Neural cell (in vitro differentiated cells): ENCODE results near the gene MRPL42. TPM values are rescaled to one million over a fixed set of nuclear protein-coding genes. Genes with fewer than 3 reads are reported as not detected.

Source experiments
- H2AFZ ChIP-seq: fragments of 200-600, 300-800 bp; sonication (generic), shearing (Covaris generic); 2 replicates; pipeline ENCODE4 v1.6.0; 2014; ENCODE audit warnings: low read depth, mild to moderate bottlenecking, antibody characterized with exemption, low read length, moderate library complexity
- H3F3A ChIP-seq: fragments of 200-600 bp; shearing (Covaris generic); 2 replicates; pipeline ENCODE4 v1.6.1; 2016; ENCODE audit warnings: mild to moderate bottlenecking, moderate library complexity, mixed read lengths, antibody characterized with exemption, low read length; ENCODE audit not compliant: insufficient read depth, poor library complexity, severe bottlenecking
- H3K27ac ChIP-seq: fragments of 200-600, 300-800 bp; sonication (generic), shearing (Covaris generic); 2 replicates; pipeline ENCODE4 v1.5.1; 2014; ENCODE audit warnings: mild to moderate bottlenecking, low read length, moderate library complexity
- H3K27me3 ChIP-seq: fragments of 300-800, 200-600 bp; sonication (generic), shearing (Covaris generic); 2 replicates; pipeline ENCODE4 v1.6.0; 2014; ENCODE audit warnings: mild to moderate bottlenecking, low read depth, low read length, moderate library complexity; ENCODE audit not compliant: insufficient read depth
- H3K36me3 ChIP-seq: fragments of 300-800, 200-600 bp; sonication (generic), shearing (Covaris generic); 2 replicates; pipeline ENCODE4 v1.5.1; 2014; ENCODE audit warnings: mild to moderate bottlenecking, antibody characterized with exemption, low read length, moderate library complexity; ENCODE audit not compliant: insufficient read depth
- H3K4me2 ChIP-seq: fragments of 300-800, 200-600 bp; sonication (generic), shearing (Covaris generic); 2 replicates; pipeline ENCODE4 v1.6.0; 2014; ENCODE audit warnings: mild to moderate bottlenecking, low read length
- H3K4me3 ChIP-seq: fragments of 300-800, 200-600 bp; sonication (generic), shearing (Covaris generic); 2 replicates; pipeline ENCODE4 v1.5.1; 2014; ENCODE audit warnings: mild to moderate bottlenecking, low read length, moderate library complexity
- H3K79me2 ChIP-seq: fragments of 200-600 bp; shearing (Covaris generic); replicated peaks from 2 replicates; pipeline ENCODE4 v1.6.0; 2014; ENCODE audit warnings: mild to moderate bottlenecking, low read length, moderate library complexity; ENCODE audit not compliant: insufficient read depth
- H3K9ac ChIP-seq: fragments of 300-800, 200-600 bp; sonication (generic), shearing (Covaris generic); 2 replicates; pipeline ENCODE4 v1.6.1; 2016; ENCODE audit warnings: mild to moderate bottlenecking, low read length, mixed read lengths
- H3K9me2 ChIP-seq: fragments of 200-600 bp; shearing (Covaris generic); 2 replicates; pipeline ENCODE4 v1.6.1; 2016; ENCODE audit warnings: mild to moderate bottlenecking, low read length, mixed read lengths; ENCODE audit not compliant: insufficient read depth
- H3K9me3 ChIP-seq: fragments of 200-600, 300-800 bp; sonication (generic), shearing (Covaris generic); 2 replicates; pipeline ENCODE4 v1.6.1; 2016; ENCODE audit warnings: mild to moderate bottlenecking, mixed run types, low read length, moderate library complexity, mixed read lengths
- H4K20me1 ChIP-seq: fragments of 200-600 bp; shearing (Covaris generic); 2 replicates; pipeline ENCODE4 v1.6.1; 2016; ENCODE audit warnings: mild to moderate bottlenecking, mixed run types; ENCODE audit not compliant: insufficient read depth
- EP300 ChIP-seq: fragments of 450-650 bp; conservative IDR thresholded peaks from 2 replicates; pipeline ENCODE4 v1.6.1; 2014; ENCODE audit warnings: antibody characterized with exemption, mild to moderate bottlenecking, moderate library complexity; ENCODE audit not compliant: poor library complexity, severe bottlenecking
- EZH2 ChIP-seq: fragments of 200-600, 300-800 bp; shearing (Covaris generic), sonication (generic); IDR thresholded peaks from 2 replicates; pipeline ENCODE4 v1.6.1; 2014; ENCODE audit warnings: antibody characterized with exemption, low read length, borderline replicate concordance, mild to moderate bottlenecking; ENCODE audit not compliant: insufficient read depth, poor library complexity, severe bottlenecking
- MXI1 ChIP-seq: fragments of 450-650 bp; conservative IDR thresholded peaks from 2 replicates; pipeline ENCODE4 v1.6.1; 2014; ENCODE audit warnings: antibody characterized with exemption, mild to moderate bottlenecking; ENCODE audit not compliant: poor library complexity, severe bottlenecking
- POLR2AphosphoS5 ChIP-seq: IDR thresholded peaks from 2 replicates; pipeline ENCODE4 v1.6.1; 2012
- RAD21 ChIP-seq: fragments of 450-650 bp; conservative IDR thresholded peaks from 2 replicates; pipeline ENCODE4 v1.6.1; 2014; ENCODE audit warnings: antibody characterized with exemption, mild to moderate bottlenecking, moderate library complexity
- SMC3 ChIP-seq: fragments of 450-650 bp; conservative IDR thresholded peaks from 2 replicates; pipeline ENCODE4 v1.6.1; 2014; ENCODE audit warnings: antibody characterized with exemption, mild to moderate bottlenecking, moderate library complexity; ENCODE audit not compliant: poor library complexity
- TAF1 ChIP-seq: IDR thresholded peaks from 2 replicates; pipeline ENCODE4 v1.6.1; 2012; ENCODE audit warnings: low read depth
- polyA plus RNA-seq: library from polyadenylated mRNA; depleted of rRNA; stranded (reverse); fragments of >200 nt; gene quantifications from 2 replicates; pipeline ENCODE4 v1.2.3, GENCODE V29; 2014
- TF ChIP-seq, protein P1 (sequence below): IDR thresholded peaks from 2 replicates; pipeline ENCODE4 v1.6.1; 2012; ENCODE audit warnings: borderline replicate concordance
- TF ChIP-seq, protein P2 (sequence below): fragments of 450-650 bp; IDR thresholded peaks from 2 replicates; pipeline ENCODE4 v1.5.1; 2014; ENCODE audit warnings: antibody characterized with exemption, mild to moderate bottlenecking, moderate library complexity; ENCODE audit not compliant: poor library complexity, severe bottlenecking

The MRPL42 gene
- polyA plus RNA-seq, 1 donor from 2014 or later: 260 TPM

DNA sequence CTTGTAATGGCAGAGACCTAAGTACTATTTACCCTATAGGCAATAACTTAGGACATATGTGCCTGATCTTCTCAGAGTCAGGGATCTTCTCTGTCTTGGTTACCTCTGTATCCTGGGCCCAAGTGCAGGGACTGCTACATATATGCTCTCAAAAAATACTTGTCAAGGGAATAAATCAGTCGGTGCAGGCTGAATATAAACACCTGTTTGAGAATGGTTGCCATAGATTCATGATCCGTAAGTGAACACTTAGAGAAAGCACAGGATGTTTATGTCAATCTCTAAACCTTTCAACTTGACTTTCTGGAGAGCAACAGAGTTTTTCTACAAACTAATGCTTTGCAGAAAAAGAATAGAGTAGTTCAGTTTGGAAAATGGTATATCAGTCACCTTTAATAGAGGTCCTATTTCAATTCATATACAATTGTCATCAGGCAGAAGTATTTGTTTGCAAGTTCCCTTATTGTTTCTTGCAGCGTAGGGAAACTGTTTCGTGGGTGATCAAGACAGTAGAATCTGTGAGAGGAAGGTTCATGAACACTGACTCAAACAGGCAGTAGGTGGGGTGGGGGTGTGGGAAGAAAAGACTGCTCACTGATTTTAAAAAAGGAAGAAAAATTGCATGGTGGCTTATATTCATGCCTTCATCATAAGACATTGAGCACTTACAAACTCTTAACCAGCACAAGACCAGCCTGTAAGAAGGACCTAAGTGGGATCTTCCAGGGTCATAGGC is 19.6 kb upstream of the MRPL42 start:
- Histone ChIP-seq H3K9ac (no peak overlapping the region), H3K79me2 (no peaks in the 10 kb centered on the region), H3K27ac (no peak overlapping the region), H3K9me3 (no peaks in the 10 kb centered on the region), H3K27me3 (no peaks in the 10 kb centered on the region), H3K36me3 (no peaks in the 10 kb centered on the region), H3K4me3 (no peak overlapping the region), H3K4me2 (no peak overlapping the region), H3F3A (peaks cover 6% of the 10 kb centered on the region), H2AFZ (no peak overlapping the region), H4K20me1 (no peaks in the 10 kb centered on the region), H3K9me2 (no peaks in the 10 kb centered on the region)
- TF ChIP-seq RAD21: no peak
- no peak for TF ChIP-seq EZH2
- TF ChIP-seq EP300: no peak
- no peak for TF ChIP-seq TAF1
- TF ChIP-seq MXI1: no peak
- no peak for TF ChIP-seq POLR2AphosphoS5
- TF ChIP-seq SMC3: no peak
- TF ChIP-seq, protein P1, sequence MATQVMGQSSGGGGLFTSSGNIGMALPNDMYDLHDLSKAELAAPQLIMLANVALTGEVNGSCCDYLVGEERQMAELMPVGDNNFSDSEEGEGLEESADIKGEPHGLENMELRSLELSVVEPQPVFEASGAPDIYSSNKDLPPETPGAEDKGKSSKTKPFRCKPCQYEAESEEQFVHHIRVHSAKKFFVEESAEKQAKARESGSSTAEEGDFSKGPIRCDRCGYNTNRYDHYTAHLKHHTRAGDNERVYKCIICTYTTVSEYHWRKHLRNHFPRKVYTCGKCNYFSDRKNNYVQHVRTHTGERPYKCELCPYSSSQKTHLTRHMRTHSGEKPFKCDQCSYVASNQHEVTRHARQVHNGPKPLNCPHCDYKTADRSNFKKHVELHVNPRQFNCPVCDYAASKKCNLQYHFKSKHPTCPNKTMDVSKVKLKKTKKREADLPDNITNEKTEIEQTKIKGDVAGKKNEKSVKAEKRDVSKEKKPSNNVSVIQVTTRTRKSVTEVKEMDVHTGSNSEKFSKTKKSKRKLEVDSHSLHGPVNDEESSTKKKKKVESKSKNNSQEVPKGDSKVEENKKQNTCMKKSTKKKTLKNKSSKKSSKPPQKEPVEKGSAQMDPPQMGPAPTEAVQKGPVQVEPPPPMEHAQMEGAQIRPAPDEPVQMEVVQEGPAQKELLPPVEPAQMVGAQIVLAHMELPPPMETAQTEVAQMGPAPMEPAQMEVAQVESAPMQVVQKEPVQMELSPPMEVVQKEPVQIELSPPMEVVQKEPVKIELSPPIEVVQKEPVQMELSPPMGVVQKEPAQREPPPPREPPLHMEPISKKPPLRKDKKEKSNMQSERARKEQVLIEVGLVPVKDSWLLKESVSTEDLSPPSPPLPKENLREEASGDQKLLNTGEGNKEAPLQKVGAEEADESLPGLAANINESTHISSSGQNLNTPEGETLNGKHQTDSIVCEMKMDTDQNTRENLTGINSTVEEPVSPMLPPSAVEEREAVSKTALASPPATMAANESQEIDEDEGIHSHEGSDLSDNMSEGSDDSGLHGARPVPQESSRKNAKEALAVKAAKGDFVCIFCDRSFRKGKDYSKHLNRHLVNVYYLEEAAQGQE: no peak
- TF ChIP-seq, protein P2, sequence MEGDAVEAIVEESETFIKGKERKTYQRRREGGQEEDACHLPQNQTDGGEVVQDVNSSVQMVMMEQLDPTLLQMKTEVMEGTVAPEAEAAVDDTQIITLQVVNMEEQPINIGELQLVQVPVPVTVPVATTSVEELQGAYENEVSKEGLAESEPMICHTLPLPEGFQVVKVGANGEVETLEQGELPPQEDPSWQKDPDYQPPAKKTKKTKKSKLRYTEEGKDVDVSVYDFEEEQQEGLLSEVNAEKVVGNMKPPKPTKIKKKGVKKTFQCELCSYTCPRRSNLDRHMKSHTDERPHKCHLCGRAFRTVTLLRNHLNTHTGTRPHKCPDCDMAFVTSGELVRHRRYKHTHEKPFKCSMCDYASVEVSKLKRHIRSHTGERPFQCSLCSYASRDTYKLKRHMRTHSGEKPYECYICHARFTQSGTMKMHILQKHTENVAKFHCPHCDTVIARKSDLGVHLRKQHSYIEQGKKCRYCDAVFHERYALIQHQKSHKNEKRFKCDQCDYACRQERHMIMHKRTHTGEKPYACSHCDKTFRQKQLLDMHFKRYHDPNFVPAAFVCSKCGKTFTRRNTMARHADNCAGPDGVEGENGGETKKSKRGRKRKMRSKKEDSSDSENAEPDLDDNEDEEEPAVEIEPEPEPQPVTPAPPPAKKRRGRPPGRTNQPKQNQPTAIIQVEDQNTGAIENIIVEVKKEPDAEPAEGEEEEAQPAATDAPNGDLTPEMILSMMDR: no peak

DNA sequence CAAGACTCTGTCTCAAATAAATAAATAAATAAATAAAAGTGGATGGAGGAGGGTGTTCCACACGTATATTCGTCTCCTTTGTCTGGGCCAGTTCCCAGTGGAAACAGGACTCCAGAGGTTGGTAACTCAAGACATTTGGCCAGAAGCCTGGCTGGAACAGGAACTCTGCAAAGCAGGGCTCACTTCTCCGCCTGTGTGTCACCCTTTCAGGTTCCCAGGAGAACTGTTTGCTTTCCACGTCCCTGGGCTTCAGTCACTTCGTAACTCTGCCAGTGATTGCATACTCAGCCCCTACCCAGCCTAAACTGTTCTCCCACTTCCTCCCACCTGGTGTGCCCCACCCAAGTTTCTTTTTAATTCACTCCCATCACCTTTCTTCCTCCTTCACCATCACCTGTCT is 18.5 kb upstream of the MRPL42 start:
- Histone ChIP-seq H3K36me3 (no peaks in the 10 kb centered on the region), H3K4me3 (no peak overlapping the region), H3K9me2 (no peaks in the 10 kb centered on the region), H3K9ac (no peak overlapping the region), H3K4me2 (no peak overlapping the region), H4K20me1 (no peaks in the 10 kb centered on the region), H3K79me2 (no peaks in the 10 kb centered on the region), H3K9me3 (no peaks in the 10 kb centered on the region), H3K27me3 (no peaks in the 10 kb centered on the region), H3F3A (no peaks in the 10 kb centered on the region), H3K27ac (no peak overlapping the region), H2AFZ (no peak overlapping the region)
- TF ChIP-seq EZH2 (no peak), TAF1 (no peak), EP300 (no peak), RAD21 (no peak), SMC3 (no peak), MXI1 (no peak), POLR2AphosphoS5 (no peak)
- TF ChIP-seq, protein P1: no peak
- TF ChIP-seq, protein P2: no peak
